IPS DF 6.9 (cell line): ENCODE results near the gene PDE6B.

Source experiments
- DNase-seq: peaks from one replicate; pipeline ENCODE4 v3.0.0-alpha.2; 2013; ENCODE audit warnings: low read depth, low spot score
- H3K27ac ChIP-seq: one replicate; pipeline ENCODE4 v1.5.1; 2013; ENCODE audit warnings: low read length, control low read depth
- H3K27me3 ChIP-seq: 2 replicates; pipeline ENCODE4 v1.6.1; 2013; ENCODE audit warnings: mild to moderate bottlenecking, low read length; ENCODE audit not compliant: control insufficient read depth, insufficient read depth
- H3K36me3 ChIP-seq: 2 replicates; pipeline ENCODE4 v1.6.1; 2013; ENCODE audit warnings: low read length; ENCODE audit not compliant: control insufficient read depth, insufficient read depth
- H3K4me1 ChIP-seq: 2 replicates; pipeline ENCODE4 v1.6.1; 2013; ENCODE audit warnings: low read length; ENCODE audit not compliant: control insufficient read depth, insufficient read depth
- H3K4me3 ChIP-seq: 2 replicates; pipeline ENCODE4 v1.5.1; 2013; ENCODE audit warnings: mild to moderate bottlenecking, low read length
- H3K9me3 ChIP-seq: 2 replicates; pipeline ENCODE4 v1.6.1; 2013; ENCODE audit warnings: low read length, inconsistent platforms; ENCODE audit not compliant: control insufficient read depth, insufficient read depth
- WGBS: extraction: QIAGEN DNeasy Blood & Tissue Kit; methylation state at CpG from one replicate; pipeline ENCODE4 v1.1.7; 2013; ENCODE audit warnings: mixed read lengths, missing lambda C conversion rate; ENCODE audit not compliant: insufficient read length, insufficient coverage; 5-methylcytosine and 5-hydroxymethylcytosine counted together

PDE6B gene

DNA sequence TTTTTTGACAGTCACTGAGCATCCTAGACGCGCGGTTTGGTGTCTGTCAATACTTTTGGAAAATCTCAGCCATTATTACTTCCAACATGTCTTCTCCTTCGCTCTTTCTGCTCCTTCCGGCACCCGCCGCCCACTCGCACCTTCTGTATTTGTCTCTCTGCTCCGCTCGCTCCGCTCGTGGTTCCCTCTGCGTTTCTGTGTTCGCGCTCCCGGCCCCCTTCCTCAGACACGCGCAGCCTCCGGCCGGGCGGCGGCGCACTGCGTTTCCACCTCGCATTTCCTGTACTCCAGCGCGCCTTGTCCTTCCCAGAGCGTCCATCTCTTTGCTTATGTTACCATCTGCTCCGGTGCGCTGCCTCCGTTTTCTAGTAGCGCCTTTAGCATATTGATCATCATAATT, 21.1 kb downstream of the PDE6B start:
- no peak for DNase-seq
- no peaks in the 10 kb centered on the region for H3K36me3 ChIP-seq
- no peaks in the 10 kb centered on the region for H3K9me3 ChIP-seq
- WGBS: no CpG with 5 or more reads among the region's 32 CpGs
- H3K4me3 ChIP-seq: no peak overlapping the region
- H3K4me1 ChIP-seq: peaks cover 4% of the 10 kb centered on the region; the same call in 1 of the 2 replicates
- no peak overlapping the region for H3K27ac ChIP-seq
- no peaks in the 10 kb centered on the region for H3K27me3 ChIP-seq

DNA sequence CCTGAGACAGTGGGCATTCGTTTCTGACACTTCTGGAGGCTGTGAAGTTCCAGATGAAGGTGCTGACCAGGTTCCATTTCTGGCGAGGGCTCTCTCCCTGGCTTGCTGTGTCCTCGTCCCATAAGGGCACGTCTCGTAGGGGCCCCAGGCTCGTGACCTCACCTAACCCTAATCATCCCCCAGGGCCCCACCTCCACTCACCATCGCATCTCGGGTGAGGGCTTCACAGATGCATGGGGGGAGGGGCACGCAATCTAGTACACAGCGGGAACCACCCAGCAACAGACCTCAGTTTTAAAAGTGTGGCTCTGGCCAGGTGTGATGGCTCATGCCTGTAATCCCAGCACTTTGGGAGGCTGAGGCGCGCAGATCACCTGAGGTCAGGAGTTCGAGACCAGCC, 22.1 kb downstream of the PDE6B start:
- no peak overlapping the region for H3K27ac ChIP-seq
- WGBS: no CpG with 5 or more reads among the region's 13 CpGs
- peaks cover 4% of the 10 kb centered on the region; the same call in 1 of the 2 replicates for H3K4me1 ChIP-seq
- H3K4me3 ChIP-seq: no peak overlapping the region
- no peaks in the 10 kb centered on the region for H3K27me3 ChIP-seq
- no peak for DNase-seq
- no peaks in the 10 kb centered on the region for H3K36me3 ChIP-seq
- no peaks in the 10 kb centered on the region for H3K9me3 ChIP-seq

DNA sequence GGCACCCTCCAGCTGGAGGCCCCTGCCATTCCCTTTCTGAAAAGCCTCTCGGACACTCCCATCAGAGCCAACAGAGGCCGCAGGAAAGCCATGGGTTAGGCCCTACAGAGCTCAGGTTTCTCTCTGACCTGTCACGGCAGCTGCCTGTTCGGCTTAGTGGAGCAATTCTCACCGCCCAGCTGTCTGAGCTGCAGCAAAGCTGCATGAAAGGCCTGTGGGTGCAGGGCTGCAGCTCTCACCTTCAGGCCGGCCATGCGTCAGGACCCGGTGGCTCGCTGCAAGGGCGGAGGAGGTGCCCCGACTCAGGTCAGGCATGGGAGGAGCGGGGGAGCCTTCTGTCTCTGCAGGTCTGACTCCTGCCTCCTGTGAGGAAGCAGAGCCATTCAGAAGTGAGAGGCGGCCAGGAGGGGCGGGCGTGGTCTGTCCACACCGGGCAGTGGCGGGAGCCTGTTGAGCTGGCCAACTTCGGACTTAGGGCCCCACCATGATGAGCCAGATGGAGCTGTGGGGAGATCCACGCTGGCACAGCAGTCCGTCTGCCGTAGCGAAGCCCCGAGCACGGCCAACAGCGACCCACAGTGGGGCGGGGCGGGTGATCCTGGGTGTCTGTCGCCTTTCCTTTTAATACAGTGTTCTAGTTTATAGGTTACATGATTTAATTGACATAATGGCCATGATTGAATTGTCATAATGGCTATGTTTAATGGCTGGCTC, 23.4 kb downstream of the PDE6B start:
- Histone ChIP-seq H3K4me1 (peaks cover 4% of the 10 kb centered on the region; the same call in 1 of the 2 replicates), H3K27me3 (no peaks in the 10 kb centered on the region), H3K36me3 (no peaks in the 10 kb centered on the region), H3K9me3 (no peaks in the 10 kb centered on the region), H3K27ac (no peak overlapping the region), H3K4me3 (no peak overlapping the region)
- whole genome bisulfite sequencing: no CpG with 5 or more reads among the region's 28 CpGs
- DNase-seq: no peak

DNA sequence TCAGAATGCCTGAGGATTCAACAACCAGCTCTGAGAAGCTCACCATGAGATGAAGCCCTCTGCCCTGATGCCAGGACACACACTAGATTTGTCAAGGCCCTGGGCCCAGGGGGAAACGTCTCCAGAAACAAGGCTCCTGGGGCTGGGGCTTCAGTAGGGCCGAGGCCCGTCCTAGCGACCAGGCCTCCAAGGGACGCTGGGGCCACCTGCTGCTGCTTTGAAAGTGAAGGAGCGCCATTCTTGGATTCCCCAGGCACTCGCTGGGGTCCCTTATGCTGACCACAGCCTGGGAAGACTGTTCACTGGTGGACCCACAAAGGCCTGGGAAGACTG, 23.9 kb downstream of the PDE6B start:
- no peak for DNase-seq
- Histone ChIP-seq H3K4me3 (no peak overlapping the region), H3K4me1 (peaks cover 4% of the 10 kb centered on the region; the same call in 1 of the 2 replicates), H3K27me3 (no peaks in the 10 kb centered on the region), H3K36me3 (no peaks in the 10 kb centered on the region), H3K27ac (no peak overlapping the region), H3K9me3 (no peaks in the 10 kb centered on the region)
- no CpG with 5 or more reads among the region's 7 CpGs for WGBS

- WGBS: no CpG with 5 or more reads among the region's 13 CpGs
Measured at GRCh38 chr4:649751-650310, 24.5 kb downstream of the PDE6B start.

GRCh38 chr4:650461-650860, 25.1 kb downstream of the PDE6B start:
- WGBS: no CpG with 5 or more reads among the region's 18 CpGs
- no peaks in the 10 kb centered on the region for H3K9me3 ChIP-seq
- DNase-seq: no peak
- no peak overlapping the region for H3K27ac ChIP-seq
- H3K4me3 ChIP-seq: no peak overlapping the region; the same call in 1 of the 2 replicates
- H3K4me1 ChIP-seq: peaks cover 4% of the 10 kb centered on the region; the same call in 1 of the 2 replicates
- H3K27me3 ChIP-seq: no peaks in the 10 kb centered on the region
- no peaks in the 10 kb centered on the region for H3K36me3 ChIP-seq

More at GRCh38 chr4:649751-650310, 24.5 kb downstream of the PDE6B start:
- Histone ChIP-seq H3K36me3 (no peaks in the 10 kb centered on the region), H3K9me3 (no peaks in the 10 kb centered on the region), H3K27me3 (no peaks in the 10 kb centered on the region), H3K4me3 (no peak overlapping the region; the same call in 1 of the 2 replicates), H3K4me1 (peaks cover 4% of the 10 kb centered on the region; the same call in 1 of the 2 replicates), H3K27ac (no peak overlapping the region)
- DNase-seq: no peak

DNA sequence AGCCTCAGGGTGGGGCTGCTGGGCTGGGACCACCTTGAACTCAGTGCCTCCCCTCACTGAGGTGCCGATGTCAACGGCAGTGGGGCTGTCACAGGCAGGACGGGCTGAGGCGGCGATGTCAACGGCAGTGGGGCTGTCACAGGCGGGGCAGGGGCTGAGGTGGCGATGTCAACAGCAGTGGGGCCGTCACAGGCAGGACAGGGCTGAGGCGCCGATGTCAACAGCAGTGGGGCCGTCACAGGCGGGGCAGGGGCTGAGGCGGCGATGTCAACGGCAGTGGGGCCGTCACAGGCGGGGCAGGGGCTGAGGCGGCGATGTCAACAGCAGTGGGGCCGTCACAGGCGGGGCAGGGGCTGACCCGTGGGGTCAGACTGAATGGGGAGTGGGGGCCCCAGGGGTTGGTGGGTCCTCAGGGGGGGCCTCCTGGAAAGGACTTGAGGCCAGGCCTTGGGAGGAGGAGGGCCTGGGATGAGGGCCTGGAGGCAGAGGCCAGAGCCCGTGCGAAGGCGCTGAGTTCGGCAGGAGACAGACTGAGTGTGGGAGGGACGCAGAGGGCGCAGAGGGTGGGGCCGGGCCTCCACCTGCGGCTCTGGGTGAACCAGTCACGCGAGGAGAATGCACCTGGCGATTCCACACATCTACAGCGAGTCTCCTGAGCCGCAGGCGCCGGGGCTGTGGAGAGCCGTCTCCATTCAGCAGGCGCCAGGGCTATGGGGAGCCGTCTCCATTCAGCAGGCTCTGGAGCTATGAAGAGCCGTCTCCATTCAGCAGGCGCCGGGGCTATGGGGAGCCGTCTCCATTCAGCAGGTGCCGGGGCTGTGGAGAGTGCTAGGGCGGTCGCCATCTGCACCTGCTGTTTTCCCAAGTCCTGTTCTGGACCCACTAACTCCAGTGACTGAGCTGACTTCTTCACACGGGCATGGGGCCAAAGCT, 25.8 kb downstream of the PDE6B start:
- Histone ChIP-seq H3K4me3 (no peak overlapping the region), H3K27ac (no peak overlapping the region), H3K9me3 (no peaks in the 10 kb centered on the region), H3K36me3 (no peaks in the 10 kb centered on the region), H3K27me3 (no peaks in the 10 kb centered on the region), H3K4me1 (peaks cover 4% of the 10 kb centered on the region; the same call in 1 of the 2 replicates)
- no CpG with 5 or more reads among the region's 49 CpGs for WGBS
- DNase-seq: no peak

GRCh38 chr4:651884-652642, 26.7 kb downstream of the PDE6B start:
- no peaks in the 10 kb centered on the region for H3K27me3 ChIP-seq
- H3K4me1 ChIP-seq: peaks cover 4% of the 10 kb centered on the region; the same call in 1 of the 2 replicates
- H3K27ac ChIP-seq: no peak overlapping the region
- no peaks in the 10 kb centered on the region for H3K36me3 ChIP-seq
- no peaks in the 10 kb centered on the region for H3K9me3 ChIP-seq
- no peak overlapping the region for H3K4me3 ChIP-seq
- no CpG with 5 or more reads among the region's 24 CpGs for WGBS
- no peak for DNase-seq

GRCh38 chr4:653080-653821, 27.9 kb downstream of the PDE6B start:
- H3K27ac ChIP-seq: no peak overlapping the region
- H3K27me3 ChIP-seq: no peaks in the 10 kb centered on the region
- H3K36me3 ChIP-seq: no peaks in the 10 kb centered on the region
- H3K4me1 ChIP-seq: 0 out of 2 replicates have a peak, but pooled peaks cover 1% of the 10 kb centered on the region
- no peak overlapping the region for H3K4me3 ChIP-seq
- no peak for DNase-seq
- WGBS: no CpG with 5 or more reads among the region's 35 CpGs
- no peaks in the 10 kb centered on the region for H3K9me3 ChIP-seq
